K562 (cell line): ENCODE data around the gene PITHD1. TPM values are rescaled to one million over a fixed set of nuclear protein-coding genes. Genes with fewer than 3 reads are reported as not detected.
A peak's percentile ranks its signal among the peaks of the same experiment; 100 is the strongest.

Experiments
- ASH1L ChIP-seq: fragments of 450-650 bp; IDR thresholded peaks from 2 replicates; pipeline ENCODE4 v1.6.1; 2018; ENCODE audit warnings: borderline replicate concordance, mild to moderate bottlenecking, low read depth; ENCODE audit not compliant: partially characterized antibody
- DACH1 ChIP-seq: fragments of 450-650 bp; IDR thresholded peaks from 2 replicates; pipeline ENCODE4 v1.6.1; 2018; ENCODE audit not compliant: partially characterized antibody
- ELF2 ChIP-seq: fragments of 250-450 bp; sonication (Bioruptor Pico); IDR thresholded peaks from 2 replicates; pipeline ENCODE4 v1.5.0; 2021; ENCODE audit warnings: mild to moderate bottlenecking
- ERF ChIP-seq: fragments of 450-650 bp; formaldehyde crosslinking; IDR thresholded peaks from 2 replicates; pipeline ENCODE4 v1.4.0; 2020; ENCODE audit warnings: mild to moderate bottlenecking, mixed read lengths
- GTF2F1 ChIP-seq: IDR thresholded peaks from 2 replicates; pipeline ENCODE4 v1.6.1; 2011; ENCODE audit warnings: low read depth, low read length, improper control_type of control experiment
- MCM3 ChIP-seq: fragments of 450-650 bp; IDR thresholded peaks from 2 replicates; pipeline ENCODE4 v1.6.1; 2016
- PHB2 ChIP-seq: fragments of 450-650 bp; IDR thresholded peaks from 2 replicates; pipeline ENCODE4 v1.6.1; 2017; ENCODE audit warnings: low read depth
- POLR2AphosphoS5 ChIP-seq: IDR thresholded peaks from 2 replicates; pipeline ENCODE4 v1.6.1; 2011; ENCODE audit warnings: mild to moderate bottlenecking, low read depth, low read length, moderate library complexity; ENCODE audit not compliant: control insufficient read depth, insufficient read depth
- POLR2H ChIP-seq: IDR thresholded peaks from 2 replicates; pipeline ENCODE4 v1.6.1; 2016; ENCODE audit warnings: missing genetic modification characterization, low read depth, mild to moderate bottlenecking, control low read depth, missing compliant biosample characterization, moderate library complexity
- PTTG1 ChIP-seq: fragments of 450-650 bp; IDR thresholded peaks from 2 replicates; pipeline ENCODE4 v1.6.1; 2016; ENCODE audit warnings: low read depth, mild to moderate bottlenecking, missing genetic modification characterization, missing compliant biosample characterization
- SP1 ChIP-seq: sonication (generic); formaldehyde crosslinking; IDR thresholded peaks from 2 replicates; pipeline ENCODE4 v1.8.1; 2022; ENCODE audit warnings: mild to moderate bottlenecking, missing genetic modification reagents
- TEAD4 ChIP-seq, 2 experiments: sonication (generic) in 1 of 2; formaldehyde crosslinking in 1 of 2; IDR thresholded peaks; 2 replicates each; pipeline versions ENCODE4 v1.6.1 to v1.8.0; 2012 to 2022; ENCODE audit warnings: borderline replicate concordance in 1 of 2, inconsistent platforms in 1 of 2, low read length in 1 of 2, mild to moderate bottlenecking in 1 of 2, missing genetic modification reagents in 1 of 2
- YY1 ChIP-seq, 3 experiments: IDR thresholded peaks; 2 replicates each; pipeline ENCODE4 v1.6.1; 2011; ENCODE audit warnings: low read length in 2 of 3, mild to moderate bottlenecking in 2 of 3, moderate library complexity in 2 of 3, borderline replicate concordance in 1 of 3, control low read depth in 1 of 3, low read depth in 1 of 3; ENCODE audit not compliant: insufficient read depth in 3 of 3, insufficient replicate concordance in 2 of 3, control insufficient read depth in 1 of 3, insufficient read length in 1 of 3; ENCODE audit errors: extremely low read depth in 1 of 3
- ZNF263 ChIP-seq: sonication (generic); formaldehyde crosslinking; IDR thresholded peaks from 2 replicates; pipeline ENCODE4 v1.8.0; 2022; ENCODE audit warnings: mild to moderate bottlenecking, missing genetic modification reagents, borderline replicate concordance
- ZNF785 ChIP-seq: fragments of 250-450 bp; sonication (Bioruptor Pico); IDR thresholded peaks from 2 replicates; pipeline ENCODE4 v1.4.0; 2020; ENCODE audit warnings: mild to moderate bottlenecking
- polyA plus RNA-seq, 8 experiments: library from polyadenylated mRNA; depleted of rRNA in 4 of 8; stranded (reverse) in 5 of 8; unstranded in 3 of 8; fragments of >200 nt; fragmentation: Nextera tagmentation in 2 of 8; fragmentation: Illumina TruSeq in 1 of 8; extraction: Ambion mirVana in 2 of 8; extraction: Trizol in 1 of 8; gene quantifications; 2 replicates each; pipeline versions ENCODE4 v1.2.1 to v1.2.3, GENCODE V29; 2011 to 2014; ENCODE audit warnings: inconsistent platforms in 1 of 8, missing spikeins in 1 of 8
- total RNA-seq, 7 experiments: library from RNA; depleted of rRNA in 6 of 7; stranded (reverse); fragments of >200 nt in 6 of 7; fragmentation: Illumina TruSeq in 2 of 7; extraction: Trizol in 2 of 7; gene quantifications; 2 replicates each; pipeline versions ENCODE4 v1.2.1 to v1.2.3, GENCODE V29; 2011 to 2021; ENCODE audit warnings: low replicate concordance in 1 of 7
- TF ChIP-seq, protein P1 (sequence below): IDR thresholded peaks from 2 replicates; pipeline ENCODE4 v1.6.1; 2014; ENCODE audit warnings: antibody characterized with exemption
- TF ChIP-seq, protein P2 (sequence below), 2 experiments: fragments of 450-650 bp in 1 of 2; sonication (generic) in 1 of 2; formaldehyde crosslinking; conservative IDR thresholded peaks; 2 replicates each; pipeline versions ENCODE4 v1.4.0 to v1.8.1; 2020 to 2022; ENCODE audit warnings: mild to moderate bottlenecking in 1 of 2, missing genetic modification reagents in 1 of 2
- TF ChIP-seq, protein P3 (sequence below): fragments of 450-650 bp; formaldehyde crosslinking; IDR thresholded peaks from 2 replicates; pipeline ENCODE4 v1.4.0; 2022; ENCODE audit warnings: missing genetic modification characterization
- TF ChIP-seq, protein P4 (sequence below): fragments of 250-450 bp; sonication (Bioruptor Pico); IDR thresholded peaks from 2 replicates; pipeline ENCODE4 v1.6.1; 2021; ENCODE audit warnings: mild to moderate bottlenecking
- TF ChIP-seq, protein P5 (sequence below), 3 experiments: IDR thresholded peaks in 2 of 3; conservative IDR thresholded peaks in 1 of 3; 2 replicates each; pipeline ENCODE4 v1.5.1; 2011 to 2012; ENCODE audit warnings: low read length in 3 of 3, mild to moderate bottlenecking in 3 of 3, control low read depth in 2 of 3, improper control_type of control experiment in 1 of 3, inconsistent platforms in 1 of 3, low read depth in 1 of 3, mixed read lengths in 1 of 3, moderate library complexity in 1 of 3; ENCODE audit not compliant: insufficient read depth in 2 of 3

Gene PITHD1
- total and polyA plus RNA-seq, 9 of the 15 experiments (the other 6 are each of a cell fraction or from before 2014, with no cell fraction given) = 46.5 to 175 (median 149) TPM

GRCh38 chr1:23777979-23778814 lies at the start of gene PITHD1 (continued):
- TF ChIP-seq ERF (CRISPR knock-in tag) (no peak), YY1 (IDR thresholded peaks at IDR 0.05; ENCODE audit: borderline replicate concordance in 1 of 3, control insufficient read depth in 1 of 3, extremely low read depth in 1 of 3, insufficient read depth in 3 of 3, insufficient read length in 1 of 3, insufficient replicate concordance in 2 of 3, low read depth in 1 of 3, low read length in 2 of 3) (peak in 2 of 3 experiments; percentile 42 to 65), ASH1L (no peak), PTTG1 (tag) (no peak), POLR2AphosphoS5 (peak; percentile 93), SP1 (CRISPR knock-in tag) (peak; percentile 78), ELF2 (CRISPR knock-in tag) (no peak), ZNF263 (CRISPR knock-in tag) (peak; percentile 47; the same call in 1 of the 2 replicates), GTF2F1 (no peak; the same call in none of the 2 replicates), POLR2H (peak; percentile 93), TEAD4 (IDR thresholded peaks at IDR 0.05; ENCODE audit: low read length) (peak; percentile 96), TEAD4 (CRISPR knock-in tag; IDR thresholded peaks at IDR 0.05; ENCODE audit: borderline replicate concordance) (no peak; the same call in 1 of the 2 replicates), MCM3 (no peak), PHB2 (peak; percentile 77), DACH1 (peak; percentile 47), ZNF785 (CRISPR knock-in tag) (no peak)
- TF ChIP-seq, protein P1, sequence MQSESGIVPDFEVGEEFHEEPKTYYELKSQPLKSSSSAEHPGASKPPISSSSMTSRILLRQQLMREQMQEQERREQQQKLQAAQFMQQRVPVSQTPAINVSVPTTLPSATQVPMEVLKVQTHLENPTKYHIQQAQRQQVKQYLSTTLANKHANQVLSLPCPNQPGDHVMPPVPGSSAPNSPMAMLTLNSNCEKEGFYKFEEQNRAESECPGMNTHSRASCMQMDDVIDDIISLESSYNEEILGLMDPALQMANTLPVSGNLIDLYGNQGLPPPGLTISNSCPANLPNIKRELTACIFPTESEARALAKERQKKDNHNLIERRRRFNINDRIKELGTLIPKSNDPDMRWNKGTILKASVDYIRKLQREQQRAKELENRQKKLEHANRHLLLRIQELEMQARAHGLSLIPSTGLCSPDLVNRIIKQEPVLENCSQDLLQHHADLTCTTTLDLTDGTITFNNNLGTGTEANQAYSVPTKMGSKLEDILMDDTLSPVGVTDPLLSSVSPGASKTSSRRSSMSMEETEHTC = 0 out of 2 replicates have a peak, but pooled peaks have one; percentile 21
- TF ChIP-seq, protein P2, sequence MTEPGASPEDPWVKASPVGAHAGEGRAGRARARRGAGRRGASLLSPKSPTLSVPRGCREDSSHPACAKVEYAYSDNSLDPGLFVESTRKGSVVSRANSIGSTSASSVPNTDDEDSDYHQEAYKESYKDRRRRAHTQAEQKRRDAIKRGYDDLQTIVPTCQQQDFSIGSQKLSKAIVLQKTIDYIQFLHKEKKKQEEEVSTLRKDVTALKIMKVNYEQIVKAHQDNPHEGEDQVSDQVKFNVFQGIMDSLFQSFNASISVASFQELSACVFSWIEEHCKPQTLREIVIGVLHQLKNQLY (CRISPR knock-in tag; conservative IDR thresholded peaks at IDR 0.05) = no peak
- TF ChIP-seq, protein P3, sequence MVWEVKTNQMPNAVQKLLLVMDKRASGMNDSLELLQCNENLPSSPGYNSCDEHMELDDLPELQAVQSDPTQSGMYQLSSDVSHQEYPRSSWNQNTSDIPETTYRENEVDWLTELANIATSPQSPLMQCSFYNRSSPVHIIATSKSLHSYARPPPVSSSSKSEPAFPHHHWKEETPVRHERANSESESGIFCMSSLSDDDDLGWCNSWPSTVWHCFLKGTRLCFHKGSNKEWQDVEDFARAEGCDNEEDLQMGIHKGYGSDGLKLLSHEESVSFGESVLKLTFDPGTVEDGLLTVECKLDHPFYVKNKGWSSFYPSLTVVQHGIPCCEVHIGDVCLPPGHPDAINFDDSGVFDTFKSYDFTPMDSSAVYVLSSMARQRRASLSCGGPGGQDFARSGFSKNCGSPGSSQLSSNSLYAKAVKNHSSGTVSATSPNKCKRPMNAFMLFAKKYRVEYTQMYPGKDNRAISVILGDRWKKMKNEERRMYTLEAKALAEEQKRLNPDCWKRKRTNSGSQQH = no peak
- TF ChIP-seq, protein P4, sequence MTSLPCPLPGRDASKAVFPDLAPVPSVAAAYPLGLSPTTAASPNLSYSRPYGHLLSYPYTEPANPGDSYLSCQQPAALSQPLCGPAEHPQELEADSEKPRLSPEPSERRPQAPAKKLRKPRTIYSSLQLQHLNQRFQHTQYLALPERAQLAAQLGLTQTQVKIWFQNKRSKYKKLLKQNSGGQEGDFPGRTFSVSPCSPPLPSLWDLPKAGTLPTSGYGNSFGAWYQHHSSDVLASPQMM = no peak
- TF ChIP-seq, protein P5, sequence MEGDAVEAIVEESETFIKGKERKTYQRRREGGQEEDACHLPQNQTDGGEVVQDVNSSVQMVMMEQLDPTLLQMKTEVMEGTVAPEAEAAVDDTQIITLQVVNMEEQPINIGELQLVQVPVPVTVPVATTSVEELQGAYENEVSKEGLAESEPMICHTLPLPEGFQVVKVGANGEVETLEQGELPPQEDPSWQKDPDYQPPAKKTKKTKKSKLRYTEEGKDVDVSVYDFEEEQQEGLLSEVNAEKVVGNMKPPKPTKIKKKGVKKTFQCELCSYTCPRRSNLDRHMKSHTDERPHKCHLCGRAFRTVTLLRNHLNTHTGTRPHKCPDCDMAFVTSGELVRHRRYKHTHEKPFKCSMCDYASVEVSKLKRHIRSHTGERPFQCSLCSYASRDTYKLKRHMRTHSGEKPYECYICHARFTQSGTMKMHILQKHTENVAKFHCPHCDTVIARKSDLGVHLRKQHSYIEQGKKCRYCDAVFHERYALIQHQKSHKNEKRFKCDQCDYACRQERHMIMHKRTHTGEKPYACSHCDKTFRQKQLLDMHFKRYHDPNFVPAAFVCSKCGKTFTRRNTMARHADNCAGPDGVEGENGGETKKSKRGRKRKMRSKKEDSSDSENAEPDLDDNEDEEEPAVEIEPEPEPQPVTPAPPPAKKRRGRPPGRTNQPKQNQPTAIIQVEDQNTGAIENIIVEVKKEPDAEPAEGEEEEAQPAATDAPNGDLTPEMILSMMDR (IDR thresholded peaks at IDR 0.05 in 2 of 3, conservative IDR thresholded peaks at IDR 0.05 in 1 of 3; ENCODE audit: insufficient read depth in 2 of 3, low read depth in 1 of 3, low read length in 3 of 3) = peak in 1 of 3 experiments; percentile 2; a peak in 1 of 6 replicates
